Iris pigment epithelial cell (primary cell): ENCODE results near the gene SPG7.
A peak's percentile ranks its signal among the peaks of the same experiment; 100 is the strongest.
"Not testable (repeated sequence)": the region's sequence is repeated elsewhere in the genome, so short reads cannot be mapped to it uniquely, and the experiment has no call there.

Experiments used
- DNase-seq: peaks from one replicate; pipeline ENCODE4 v3.0.0-alpha.2; 2011; ENCODE audit warnings: low read depth

SPG7 gene

GRCh38 chr16:89507834-89508590 is at the start of gene SPG7:
Gene SPG7 (plus strand): TSS chr16:89508403. CDS start chr16:89508418, 15 bp downstream.
- DNase-seq, result peak; percentile 86

- DNase-seq, result peak; percentile 44
Measured at GRCh38 chr16:89458551-89458950, 49.7 kb upstream of the SPG7 start.

- DNase-seq, result no peak
Measured at GRCh38 chr16:89458967-89459366, 49.2 kb upstream of the SPG7 start.

GRCh38 chr16:89460556-89460955 is 47.6 kb upstream of the SPG7 start:
- DNase-seq, result no peak

GRCh38 chr16:89461890-89462289 is 46.3 kb upstream of the SPG7 start:
- DNase-seq, result not testable (repeated sequence)

GRCh38 chr16:89462639-89463038 is 45.6 kb upstream of the SPG7 start:
- not testable (repeated sequence) for DNase-seq

GRCh38 chr16:89463312-89463711 is 44.9 kb upstream of the SPG7 start:
- DNase-seq, result not testable (repeated sequence)

GRCh38 chr16:89466920-89467319 is 41.3 kb upstream of the SPG7 start:
- DNase-seq, result no peak

- no peak for DNase-seq
Measured at GRCh38 chr16:89467382-89467781, 40.8 kb upstream of the SPG7 start.

- DNase-seq, result no peak
Measured at GRCh38 chr16:89472711-89473075, 35.5 kb upstream of the SPG7 start.

- DNase-seq, result no peak
Measured at GRCh38 chr16:89473136-89473712, 35.0 kb upstream of the SPG7 start.

GRCh38 chr16:89473791-89474414 is 34.3 kb upstream of the SPG7 start:
- DNase-seq, result peak; percentile 58

- DNase-seq, result no peak
Measured at GRCh38 chr16:89475144-89475543, 33.1 kb upstream of the SPG7 start.

GRCh38 chr16:89476379-89476778 is 31.8 kb upstream of the SPG7 start:
- DNase-seq, result no peak

GRCh38 chr16:89476811-89477261 is 31.4 kb upstream of the SPG7 start:
- DNase-seq, result no peak

GRCh38 chr16:89478576-89479221 is 29.5 kb upstream of the SPG7 start:
- DNase-seq, result peak; percentile 52

- no peak for DNase-seq
Measured at GRCh38 chr16:89481356-89481955, 26.7 kb upstream of the SPG7 start.

- DNase-seq, result no peak
Measured at GRCh38 chr16:89482150-89482816, 25.9 kb upstream of the SPG7 start.

- no peak for DNase-seq
Measured at GRCh38 chr16:89482817-89483205, 25.4 kb upstream of the SPG7 start.

- DNase-seq, result no peak
Measured at GRCh38 chr16:89484041-89484501, 24.1 kb upstream of the SPG7 start.

- no peak for DNase-seq
Measured at GRCh38 chr16:89484923-89485679, 23.1 kb upstream of the SPG7 start.
